HG03064 (cell line): Measurements from ENCODE around the gene FOXF2.

ENCODE experiments used
- ATAC-seq: cut with Tn5 transposase; IDR thresholded peaks from one replicate; pipeline ENCODE4 v1.9.1; 2021; ENCODE audit warnings: low read depth; ENCODE audit not compliant: unreplicated experiment

The FOXF2 gene

DNA sequence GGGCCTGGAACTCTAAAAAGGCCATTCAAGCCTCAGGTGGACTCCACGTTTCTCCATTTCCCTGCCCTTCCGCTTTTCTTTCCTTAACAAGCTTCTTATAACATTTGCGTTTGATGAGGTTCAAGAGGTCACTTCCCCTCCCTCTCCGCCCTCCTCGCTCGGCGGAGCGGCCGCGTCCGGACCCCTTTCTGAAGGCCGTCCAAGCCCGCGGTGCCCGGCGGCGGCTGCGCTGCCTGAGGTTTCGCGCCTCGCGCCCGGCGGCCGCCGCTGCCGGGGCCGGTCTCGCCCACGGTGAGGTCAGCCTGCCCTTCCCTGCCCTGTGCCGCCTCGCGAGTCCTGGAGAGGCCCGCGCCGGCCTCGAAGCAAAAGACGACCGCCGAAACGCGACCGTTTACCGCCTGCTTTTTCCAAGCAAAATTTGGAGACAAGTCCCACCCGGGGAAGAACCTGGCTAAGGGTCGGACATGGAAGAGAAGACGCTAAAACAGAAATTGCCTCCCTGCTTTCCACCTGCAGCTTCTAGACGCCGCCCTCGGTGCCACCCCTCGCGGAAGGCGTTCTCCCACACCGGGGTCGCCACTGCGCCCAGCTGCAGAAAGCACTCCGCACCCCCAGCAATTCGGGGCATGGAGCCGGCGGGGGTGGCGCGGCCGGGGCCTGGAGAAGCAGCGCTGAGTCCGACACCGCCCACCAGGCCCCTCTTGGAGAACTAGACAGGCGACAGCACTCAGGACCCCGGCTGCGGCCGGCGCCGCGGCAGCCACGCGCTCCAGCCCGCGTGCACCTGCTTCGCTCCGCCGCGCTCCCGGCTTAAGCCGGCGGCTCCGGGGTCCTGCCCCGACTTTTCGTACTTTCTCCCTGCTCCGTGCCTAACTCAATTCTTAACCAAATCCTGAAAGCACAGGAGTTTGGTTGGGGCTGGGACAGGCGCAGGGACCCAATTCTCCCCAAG, 11.0 kb upstream of the FOXF2 start:
- ATAC-seq, result no peak

DNA sequence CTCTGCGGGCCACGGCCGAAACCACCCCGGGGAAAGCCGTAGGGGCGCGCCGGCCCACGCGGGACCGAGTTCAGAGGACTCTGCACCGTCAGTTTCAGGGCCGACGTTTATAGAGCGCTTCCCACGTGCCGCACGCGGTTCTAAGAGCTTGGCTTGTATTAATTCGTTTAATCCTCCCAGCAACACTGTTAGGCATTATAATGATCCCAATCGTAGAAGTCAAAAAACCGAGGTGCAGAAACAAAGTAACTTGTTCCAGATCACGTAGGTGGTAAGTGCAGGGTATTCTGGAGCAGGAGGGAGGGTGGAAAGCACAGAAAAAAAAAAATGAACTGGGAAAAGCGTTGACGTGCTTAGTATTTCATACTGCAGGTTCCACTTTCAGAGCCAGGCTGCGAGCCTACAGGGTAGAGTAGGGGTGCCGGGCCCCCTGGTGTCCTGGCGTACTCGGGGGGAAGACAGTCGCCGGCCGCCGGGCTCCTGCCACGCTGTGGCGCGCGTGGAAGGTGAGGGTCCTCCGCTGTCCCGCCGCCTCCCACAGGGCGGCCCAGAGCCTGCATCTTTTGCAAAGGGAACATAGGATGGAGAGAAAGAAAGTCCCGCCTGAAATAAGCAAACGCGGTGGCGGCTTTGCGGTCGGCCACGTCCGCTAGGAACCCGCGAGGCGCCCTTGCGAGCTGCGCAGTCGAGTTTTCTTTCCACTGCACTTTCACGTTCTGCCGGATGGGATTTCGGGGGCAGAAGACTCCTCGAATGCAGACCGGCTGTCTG, 10.2 kb upstream of the FOXF2 start:
- ATAC-seq, result no peak

DNA sequence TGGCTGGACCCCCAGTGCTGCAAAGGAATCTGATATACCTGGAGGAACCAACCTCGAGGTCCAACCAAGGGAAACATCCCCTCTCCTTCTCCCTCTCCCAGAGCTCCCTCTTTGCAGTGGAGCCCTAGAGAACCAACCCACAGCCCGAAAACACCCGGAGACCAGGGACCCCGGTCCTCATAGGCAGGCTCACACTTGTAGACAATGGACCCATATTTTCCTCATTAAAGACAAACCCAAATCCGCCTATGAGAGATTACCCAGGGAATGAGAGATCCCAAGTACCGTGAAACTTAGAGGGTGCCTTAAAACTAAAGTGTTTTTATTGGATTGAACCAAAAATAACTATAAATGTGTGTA, 9.6 kb upstream of the FOXF2 start:
- ATAC-seq, result no peak

DNA sequence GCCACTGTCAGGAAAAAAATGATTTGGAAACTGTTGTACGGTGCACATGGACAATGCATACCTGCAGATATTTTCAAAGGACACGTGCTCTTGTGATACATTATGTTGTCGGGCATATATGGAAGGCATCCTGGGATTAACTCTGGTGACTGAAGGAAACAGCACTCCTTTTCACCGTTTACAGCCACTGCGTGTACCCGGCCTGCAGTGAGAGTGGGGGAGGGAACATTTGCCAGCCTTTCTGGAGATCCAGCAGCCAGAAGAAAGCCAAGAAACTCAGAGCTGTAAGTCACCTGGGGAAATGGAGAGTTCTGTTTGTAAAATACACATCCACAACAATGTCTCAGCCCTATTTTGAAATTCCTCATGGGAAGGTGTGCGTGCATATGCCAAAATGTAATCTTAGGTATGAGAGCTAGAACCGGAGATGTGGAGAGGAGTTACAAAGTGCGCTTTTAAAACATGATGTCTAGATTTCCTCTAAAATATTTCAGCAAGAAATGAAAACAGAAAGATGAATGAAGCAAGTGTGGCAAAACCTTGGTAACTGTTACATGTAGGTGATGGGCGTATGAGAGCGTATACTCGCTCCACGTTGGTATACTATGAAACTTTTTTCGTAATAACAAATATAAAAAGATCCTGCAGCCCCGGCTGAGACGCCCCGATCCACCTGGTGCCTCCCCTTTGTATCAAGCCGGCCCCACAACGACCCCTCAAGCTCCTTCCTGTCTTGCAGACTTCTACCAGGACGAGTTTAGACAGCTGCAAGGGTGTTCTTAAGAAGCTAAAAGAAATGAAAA, 8.6 kb upstream of the FOXF2 start:
- no peak for ATAC-seq

DNA sequence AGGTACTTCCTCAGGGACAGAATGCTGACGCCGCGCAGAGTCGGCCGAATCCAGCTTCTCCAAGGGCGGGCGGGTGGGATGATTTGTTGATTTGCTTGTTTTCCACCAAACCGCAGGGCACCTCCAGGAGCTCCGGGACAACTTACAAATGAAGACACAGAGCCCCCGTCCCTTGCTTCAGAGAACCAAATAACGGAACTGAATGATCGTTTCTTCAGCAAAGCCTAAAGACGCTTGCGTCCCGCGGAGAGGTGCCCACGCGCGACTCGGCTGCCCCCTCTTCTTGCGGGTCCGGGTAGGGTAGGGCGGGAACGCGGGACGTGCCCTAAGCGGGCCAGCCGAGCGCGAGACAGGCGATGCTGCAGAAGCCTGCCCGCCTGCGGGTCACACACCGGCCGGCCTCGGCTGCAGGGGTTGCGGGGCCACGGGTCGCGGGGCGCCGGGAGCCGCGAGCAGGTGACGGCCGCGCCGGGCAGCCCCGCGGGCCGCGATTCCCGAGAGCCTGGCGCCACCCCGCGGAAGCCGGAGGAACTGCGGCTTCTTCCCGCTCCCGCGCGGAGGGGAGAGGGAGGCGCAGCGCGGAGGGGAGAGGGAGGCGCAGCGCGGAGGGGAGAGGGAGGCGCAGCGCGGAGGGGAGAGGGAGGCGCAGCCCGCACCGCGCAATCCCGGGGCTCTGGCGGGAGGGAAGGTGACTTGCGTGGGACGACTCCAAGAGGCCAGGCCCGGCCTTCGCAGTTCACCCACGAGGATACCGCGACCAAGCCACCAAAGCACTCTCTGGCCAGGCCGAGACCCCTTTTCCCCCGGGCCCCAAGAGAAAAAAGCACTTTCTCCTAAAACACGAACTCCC, 7.7 kb upstream of the FOXF2 start:
- no peak for ATAC-seq

DNA sequence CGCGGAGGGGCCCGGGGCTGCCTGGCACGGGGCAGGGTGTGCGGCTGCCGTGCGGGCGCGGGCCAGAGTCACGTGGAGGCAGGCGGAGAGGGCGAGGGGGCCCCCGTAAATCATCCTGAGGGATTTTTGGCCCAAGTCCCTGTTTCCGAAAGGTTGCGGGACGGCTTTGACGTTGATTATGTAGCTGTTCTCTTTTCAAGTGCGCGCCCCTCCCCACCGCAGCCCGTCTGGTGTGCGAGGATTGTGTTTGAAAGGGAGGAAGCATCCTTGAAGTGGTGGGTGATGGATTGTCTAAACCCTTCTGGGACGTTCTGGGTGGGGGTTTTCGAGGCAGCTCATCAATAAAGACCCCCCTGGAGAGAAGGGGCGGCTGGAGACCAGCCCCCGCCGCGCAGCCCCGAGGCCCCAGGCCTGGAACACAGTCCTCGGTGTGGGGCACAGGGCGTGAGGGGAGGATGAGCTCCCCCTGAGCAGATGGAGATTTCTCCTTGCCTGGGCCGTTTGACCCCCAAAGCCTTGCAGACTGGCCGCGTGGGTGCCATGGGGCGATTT, 7.0 kb upstream of the FOXF2 start:
- no peak for ATAC-seq

DNA sequence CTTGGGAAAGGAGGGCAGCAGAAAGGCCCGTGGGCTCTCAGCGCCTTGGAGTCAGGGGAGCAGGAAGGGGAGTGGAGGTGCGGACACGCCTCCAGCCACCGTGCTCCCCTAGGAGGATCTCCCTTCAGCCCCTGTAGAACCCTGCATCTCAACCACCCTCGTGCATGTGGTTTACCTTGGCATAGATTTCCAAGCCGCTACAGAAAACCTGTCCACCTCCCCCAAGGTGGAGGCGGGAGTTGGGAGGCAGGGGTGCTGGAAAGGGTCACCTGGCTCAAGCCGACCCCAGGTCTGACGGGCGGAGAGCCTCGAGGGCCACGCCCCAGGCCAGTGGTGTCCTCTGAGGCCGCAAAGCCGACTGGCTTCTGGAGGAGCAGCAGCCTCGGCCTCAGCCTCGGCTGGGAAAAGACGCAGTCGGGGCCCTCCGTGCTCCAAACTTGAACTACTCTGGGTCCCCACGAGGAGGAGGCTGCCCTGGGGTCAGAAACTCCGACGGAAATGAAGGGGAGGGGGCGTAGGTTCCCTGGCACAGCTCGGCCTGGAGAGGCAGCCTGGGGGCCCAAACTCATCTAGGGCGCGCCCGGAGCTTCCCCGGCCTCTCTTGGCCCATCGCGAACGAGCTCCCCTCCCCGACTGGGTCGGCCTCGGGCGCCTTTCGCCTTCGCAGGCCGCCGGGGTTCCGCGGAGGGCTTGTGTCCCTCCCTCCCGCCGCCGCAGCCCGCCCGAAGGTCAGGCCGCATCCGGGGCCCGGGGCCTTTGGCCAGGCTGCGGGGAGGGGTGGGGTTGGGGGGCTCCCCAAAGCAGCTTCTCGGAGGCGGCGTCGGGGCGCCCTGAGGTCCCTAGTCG, 6.3 kb upstream of the FOXF2 start:
- ATAC-seq, result no peak

DNA sequence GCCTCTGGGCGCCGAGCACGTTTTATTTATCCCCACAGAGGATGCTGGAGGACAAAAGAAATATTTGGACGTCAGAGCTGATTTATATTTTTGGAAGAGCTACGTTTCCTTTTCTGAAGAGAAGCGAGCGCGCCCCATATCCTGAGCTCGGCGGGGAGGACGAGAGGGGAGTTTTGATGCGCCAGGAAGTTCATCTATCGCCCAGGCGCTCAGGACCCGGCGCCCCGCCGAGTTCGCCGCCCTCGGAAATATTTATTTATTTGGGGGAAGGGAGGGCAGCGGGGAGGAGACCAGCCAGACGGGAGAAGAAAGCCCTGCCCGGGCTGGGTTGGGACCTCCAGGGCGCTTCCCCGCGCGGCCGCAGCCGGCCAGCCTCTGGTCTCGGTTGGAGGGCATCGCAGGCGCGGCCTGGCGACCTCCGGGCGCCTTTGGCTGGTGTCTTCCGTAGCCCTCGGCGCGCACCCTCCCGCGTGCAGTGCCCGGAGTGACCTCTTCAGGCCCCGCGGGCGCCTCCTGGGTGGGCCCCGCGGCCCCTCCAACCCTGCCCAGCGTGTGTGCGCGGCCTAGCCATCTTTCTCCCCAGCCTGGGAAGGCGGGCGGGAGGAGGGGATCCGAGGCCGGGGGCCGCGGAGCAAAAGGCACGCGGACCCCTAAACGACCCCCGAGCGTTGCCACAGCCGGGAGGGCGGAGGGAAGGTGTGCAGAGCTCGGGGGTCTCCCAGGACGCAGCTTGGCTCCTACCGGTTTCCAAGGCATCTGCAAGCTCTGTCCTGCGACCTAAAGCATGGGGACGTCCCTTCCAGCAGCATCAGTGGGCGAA, 5.4 kb upstream of the FOXF2 start:
- no peak for ATAC-seq

DNA sequence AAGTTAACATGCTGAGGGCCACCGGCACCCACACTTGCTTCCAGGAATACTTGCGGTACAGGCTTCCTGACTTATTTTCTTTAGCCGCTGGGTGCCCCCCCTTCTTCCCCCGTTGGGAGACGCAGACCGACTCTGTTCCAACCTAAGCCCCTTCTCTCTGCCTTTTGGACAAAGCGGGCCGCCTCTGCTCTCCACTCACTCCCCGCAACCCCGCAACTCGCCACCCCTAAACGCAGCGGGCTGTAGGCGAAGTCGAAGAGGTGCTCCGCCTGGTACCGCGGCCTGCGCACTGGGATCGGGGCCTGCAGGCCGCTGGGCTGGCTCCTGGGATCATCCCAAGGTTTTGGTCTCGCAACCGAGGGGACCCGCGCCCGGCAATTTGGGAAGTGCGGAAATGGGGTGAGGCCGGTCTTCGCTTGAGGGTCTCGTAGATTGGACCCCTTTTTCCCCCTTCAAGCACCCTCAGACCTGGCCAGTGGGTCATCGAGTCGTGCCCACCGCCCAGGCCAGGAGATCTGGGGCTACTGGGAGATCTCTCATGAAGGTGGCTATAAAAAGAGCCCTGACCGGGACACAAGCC, 4.7 kb upstream of the FOXF2 start:
- no peak for ATAC-seq

DNA sequence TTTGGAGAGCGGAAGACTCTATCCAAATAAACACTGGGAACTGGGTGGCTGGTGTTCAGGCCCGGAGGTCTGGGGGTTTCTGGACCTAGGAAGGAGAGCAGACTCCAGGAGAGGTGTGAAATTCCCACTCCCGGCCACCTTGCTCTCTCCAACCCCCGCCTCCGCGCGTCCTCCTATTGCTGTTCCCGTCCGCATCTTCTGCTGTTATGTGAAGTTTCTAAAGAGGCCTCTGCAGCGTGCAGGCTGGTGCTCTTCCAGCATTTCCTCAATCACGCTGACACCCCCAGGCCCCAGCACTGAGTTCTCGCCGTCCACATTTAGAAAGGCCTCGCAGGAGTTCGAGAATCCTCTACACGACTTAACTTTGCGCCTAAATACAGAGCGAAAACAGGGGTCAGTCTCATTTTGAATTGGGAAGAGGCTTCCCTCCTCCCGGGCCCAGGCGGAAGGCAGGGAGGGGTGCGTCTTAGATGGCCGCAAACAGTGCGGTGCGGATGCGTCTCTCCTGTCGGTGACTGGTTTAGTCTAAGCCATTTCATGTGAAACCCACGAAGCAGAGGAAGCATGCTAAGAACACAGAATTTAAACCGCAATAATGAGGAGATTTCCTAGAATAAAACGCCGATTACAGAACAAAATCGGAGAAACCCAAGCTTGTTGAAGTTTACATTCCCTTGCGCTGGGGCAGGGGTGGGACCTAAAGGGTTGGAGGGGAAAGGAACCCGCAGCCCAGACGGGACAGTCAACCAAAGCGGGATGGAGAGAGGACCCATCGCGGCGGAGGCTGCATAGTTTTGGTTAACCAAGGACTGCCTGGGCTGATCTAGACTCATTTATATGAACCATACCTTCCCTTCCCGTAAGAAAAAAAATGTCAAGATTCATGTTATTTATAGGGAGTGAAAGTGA, 4.0 kb upstream of the FOXF2 start:
- ATAC-seq, result no peak

DNA sequence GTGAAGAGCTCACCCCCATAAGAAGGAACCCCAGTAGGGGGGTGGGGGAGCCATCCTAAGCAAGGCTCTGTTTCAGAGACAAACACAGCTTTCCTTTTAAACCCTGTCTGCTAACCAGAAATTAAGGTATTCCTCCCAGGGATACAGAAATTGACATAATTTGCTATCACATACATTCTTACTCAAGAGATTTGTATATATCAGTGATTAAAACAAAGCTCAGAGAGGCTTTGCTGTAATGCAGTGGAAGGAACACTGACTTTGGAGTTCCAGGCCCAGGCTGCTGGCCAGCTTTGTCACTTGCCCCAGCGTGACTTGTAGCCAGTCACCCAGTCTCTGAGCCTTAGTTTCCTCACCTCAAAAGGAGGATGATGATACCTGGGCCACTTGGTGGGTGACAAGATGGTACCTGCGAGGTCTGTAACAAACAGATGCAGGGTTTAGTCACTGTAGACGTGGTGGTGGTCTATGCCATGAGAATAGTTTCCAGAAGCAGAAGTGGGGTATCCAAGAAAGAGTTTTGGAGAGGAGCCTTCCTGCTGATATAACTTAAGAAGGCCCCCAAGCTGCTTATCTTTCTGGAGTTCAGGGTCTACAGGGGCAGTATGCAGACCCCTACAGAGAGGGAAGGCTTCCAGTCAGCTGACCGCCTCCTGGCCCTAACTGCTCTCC, 3.2 kb upstream of the FOXF2 start:
- ATAC-seq, result no peak

DNA sequence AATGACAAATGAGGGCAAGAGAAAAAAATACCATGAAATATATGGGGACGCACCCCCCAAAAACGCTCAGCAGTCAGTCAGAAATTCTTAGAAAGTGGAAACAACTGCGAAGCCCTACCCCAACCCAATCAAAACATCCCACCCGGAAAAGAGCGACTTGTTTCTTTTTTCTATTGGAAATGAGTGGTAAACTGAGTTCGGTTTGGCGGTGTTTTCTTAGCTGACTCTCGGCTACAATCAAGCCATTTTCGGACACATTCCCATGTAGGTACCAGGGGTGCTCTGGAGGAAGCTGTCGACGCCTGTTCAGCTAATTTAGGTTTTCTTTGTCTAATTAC, 1.9 kb upstream of the FOXF2 start:
- no peak for ATAC-seq

DNA sequence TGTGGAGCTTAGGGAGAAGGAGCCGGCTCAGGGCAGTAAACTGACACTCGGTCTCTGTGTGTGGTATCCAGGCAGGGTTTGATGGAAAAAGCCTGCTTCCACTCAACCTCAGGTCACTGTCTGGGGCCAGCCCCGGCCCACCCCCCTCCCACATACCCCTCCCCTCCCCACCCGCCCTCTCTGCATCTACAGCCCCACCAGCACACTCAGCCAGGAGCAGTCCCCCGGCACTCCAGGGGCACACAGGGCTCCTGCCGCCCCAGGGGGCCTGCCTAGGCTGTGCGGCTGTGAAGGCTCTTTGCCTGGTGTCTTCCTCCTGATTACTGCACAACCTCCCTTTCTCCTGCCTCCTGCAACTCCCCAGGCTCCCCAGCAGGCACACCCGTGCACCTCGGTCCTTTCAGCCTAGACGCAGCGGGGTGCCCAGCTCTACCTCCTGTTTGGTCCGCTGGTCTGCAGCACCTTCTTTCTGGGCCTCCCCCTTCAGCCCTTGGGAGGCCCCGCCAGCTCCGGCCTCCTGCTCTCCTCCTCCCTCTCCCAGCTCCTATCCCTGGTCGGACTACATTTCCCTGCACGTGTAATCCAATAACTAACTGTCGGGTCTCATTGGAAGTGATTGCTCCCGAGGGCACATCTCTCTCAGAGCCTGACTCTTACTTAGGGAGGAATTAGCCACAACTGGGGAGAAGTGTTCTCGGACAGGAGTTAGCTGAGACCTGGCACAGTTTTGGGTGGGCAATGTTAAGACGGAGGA, 1.3 kb upstream of the FOXF2 start:
- no peak for ATAC-seq

DNA sequence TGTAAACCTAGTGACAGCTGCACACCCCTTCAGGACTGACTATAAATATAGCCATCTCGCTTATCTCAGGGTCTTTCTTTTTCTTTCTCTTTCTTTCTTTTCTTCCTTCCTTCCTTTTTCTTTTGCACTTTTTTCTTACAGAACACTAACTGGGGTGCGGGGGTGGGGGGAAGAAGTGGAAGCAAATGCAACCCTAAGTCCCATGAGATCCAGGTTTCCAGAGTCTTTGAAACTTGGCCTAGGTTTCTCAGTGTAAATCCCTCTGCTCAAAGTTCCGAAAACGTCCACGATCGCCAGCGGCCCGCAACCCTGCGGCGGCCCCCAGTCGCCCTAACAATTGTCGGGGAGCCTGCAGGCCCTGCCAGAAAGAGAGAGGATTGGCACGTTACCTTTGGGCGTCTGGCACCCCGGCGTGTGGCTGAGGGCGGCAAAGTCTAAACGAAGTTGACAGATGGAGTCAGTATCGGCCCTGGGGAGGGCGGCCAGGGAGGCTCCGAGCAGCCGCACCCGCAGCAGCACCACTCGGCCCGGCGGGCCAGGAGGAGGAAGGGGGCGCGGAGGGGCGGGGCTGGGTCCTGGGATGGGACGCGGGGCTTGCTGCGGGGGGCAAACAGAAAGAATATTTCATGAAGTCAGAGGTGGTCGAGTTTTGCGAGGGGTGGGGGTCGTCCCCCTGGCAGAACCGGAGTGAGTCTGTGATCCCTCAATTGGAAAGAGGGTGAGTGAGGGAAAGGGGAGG, 577 bp upstream of the FOXF2 start:
- ATAC-seq, result no peak
